Esophagus squamous epithelium (tissue), 5 donors: Measurements from ENCODE around the gene SAMM50. TPM values are rescaled to one million over a fixed set of nuclear protein-coding genes. Genes with fewer than 3 reads are reported as not detected.

Experiments
- DNase-seq: peaks from one replicate; lab custom pipeline; 2025; lab: John Stamatoyannopoulos, UW
- H3K27ac ChIP-seq, 4 donors: fragments of 200-600 bp; sonication (generic); one replicate each; pipeline ENCODE4 v1.5.1; 2016 to 2019; ENCODE audit warnings: mild to moderate bottlenecking in 1 of 4
- H3K27me3 ChIP-seq, 4 donors: fragments of 200-600 bp; sonication (generic); 1 replicate in 3 of 4; 2 replicates in 1 of 4; pipeline versions ENCODE4 v1.5.1 to v1.6.0; 2017 to 2021; ENCODE audit warnings: antibody characterized with exemption in 1 of 4
- H3K36me3 ChIP-seq, 3 donors: fragments of 200-600 bp; sonication (generic); one replicate each; pipeline ENCODE4 v1.5.1; 2016 to 2019
- H3K4me1 ChIP-seq, 3 donors: fragments of 200-600 bp; sonication (generic); one replicate each; pipeline ENCODE4 v1.5.1; 2017 to 2019
- H3K4me3 ChIP-seq, 4 donors: fragments of 200-600 bp; sonication (generic); 1 replicate in 3 of 4; 2 replicates in 1 of 4; pipeline ENCODE4 v1.5.1; 2016 to 2019; ENCODE audit warnings: mild to moderate bottlenecking in 2 of 4, moderate library complexity in 1 of 4
- H3K9me3 ChIP-seq, 3 donors: fragments of 200-600 bp; sonication (generic); one replicate each; pipeline ENCODE4 v1.5.1; 2016 to 2019
- CTCF ChIP-seq, 6 experiments: fragments of 450-650 bp in 4 of 6; fragments of 200-600 bp in 2 of 6; sonication (generic) in 2 of 6; IDR thresholded peaks; one replicate each; pipeline ENCODE4 v1.5.1; 2016 to 2019; ENCODE audit warnings: antibody characterized with exemption in 6 of 6, mild to moderate bottlenecking in 4 of 6, moderate library complexity in 4 of 6
- POLR2A ChIP-seq, 4 donors: fragments of 450-650 bp; IDR thresholded peaks; one replicate each; pipeline ENCODE4 v1.6.1; 2017; ENCODE audit warnings: antibody characterized with exemption in 4 of 4, mild to moderate bottlenecking in 4 of 4, moderate library complexity in 3 of 4
- WGBS, 2 donors: methylation state at CpG; one replicate each; pipeline ENCODE4 v1.1.5; 2018; 5-methylcytosine and 5-hydroxymethylcytosine counted together
- intact Hi-C: fragments of 100-400 bp; cut with DNase I; formaldehyde crosslinking; loops from one replicate; pipeline ENCODE4 v1.15.0; 2022
- total RNA-seq, 4 donors: library from RNA; depleted of rRNA; stranded (reverse); fragments of >200 nt; gene quantifications; one replicate each; pipeline ENCODE4 v1.1.0, GENCODE V29; 2016
- donor health status: DM: yes; HTN: yes; CAD: no.

The SAMM50 gene
- total RNA-seq, 4 donors from 2014 or later: 24.4 to 45.5 (median 34.3) TPM

DNA sequence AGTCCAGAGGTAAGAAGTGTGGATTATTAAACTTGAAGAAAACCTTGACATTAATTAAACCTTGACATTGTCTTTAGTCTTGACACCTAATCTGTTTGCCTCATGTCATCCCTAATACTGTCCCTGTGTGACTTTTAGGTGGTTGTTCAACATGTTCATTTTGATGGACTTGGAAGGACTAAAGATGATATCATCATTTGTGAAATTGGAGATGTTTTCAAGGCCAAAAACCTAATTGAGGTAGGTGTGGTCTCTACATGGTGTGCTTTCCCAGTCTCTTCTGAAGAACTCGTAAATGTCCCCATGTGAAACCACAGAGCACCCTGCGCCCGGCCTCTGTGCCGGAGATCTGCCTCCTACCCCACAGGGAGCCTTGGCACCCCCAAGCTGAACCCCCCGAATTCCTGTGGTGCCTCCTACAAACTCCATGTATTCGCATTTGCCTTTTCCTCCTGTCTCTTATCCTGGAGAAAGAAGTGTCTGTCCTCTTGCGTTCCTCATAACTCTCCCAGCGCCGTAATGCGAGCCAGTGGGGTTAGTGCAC lies 9.1 kb downstream of the SAMM50 start:
- 95 to 98% methylated on average over 9 to 10 of the region's 10 CpGs for WGBS, 2 donors
- Histone ChIP-seq H3K9me3 (no peaks in the 10 kb centered on the region), H3K27me3 (no peaks in the 10 kb centered on the region), H3K36me3 (peaks cover 12 to 71% (median 25%) of the 10 kb centered on the region in 3 donors), H3K4me3 (no peak overlapping the region), H3K4me1 (no peaks in the 10 kb centered on the region), H3K27ac (no peak overlapping the region)
- TF ChIP-seq POLR2A (IDR thresholded peaks at IDR 0.05) (no peak), CTCF (IDR thresholded peaks at IDR 0.05) (no peak)
- intact Hi-C loops: no loop called here
- DNase-seq: no peak

DNA sequence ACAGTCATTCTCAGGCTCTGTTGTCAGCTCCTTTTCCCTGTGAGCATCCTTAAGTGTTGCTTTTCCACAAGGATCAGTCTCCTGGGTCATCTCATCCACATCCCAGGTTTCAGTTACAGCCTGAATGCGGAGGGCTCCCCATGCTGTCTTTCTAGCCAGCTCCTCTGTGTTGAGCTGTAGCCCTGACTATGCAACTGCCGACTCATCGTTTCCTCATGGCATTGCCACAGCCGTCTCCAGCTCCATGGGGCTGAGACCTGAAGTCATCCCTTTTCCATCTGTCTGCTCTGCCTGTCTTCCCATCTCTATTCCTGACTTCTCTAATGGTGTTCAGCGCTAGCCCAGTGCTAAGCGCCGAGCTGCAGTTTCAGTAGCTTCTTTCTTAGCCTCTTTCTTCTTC lies 11.8 kb downstream of the SAMM50 start:
- no peak for TF ChIP-seq CTCF (IDR thresholded peaks at IDR 0.05)
- no peak for TF ChIP-seq POLR2A (IDR thresholded peaks at IDR 0.05)
- no peaks in the 10 kb centered on the region for H3K9me3 ChIP-seq
- 92 to 96% methylated on average over 7 of the region's 7 CpGs for WGBS, 2 donors
- no peak for DNase-seq
- no peaks in the 10 kb centered on the region for H3K27me3 ChIP-seq
- H3K4me3 ChIP-seq: no peak overlapping the region
- no peak overlapping the region for H3K27ac ChIP-seq
- H3K4me1 ChIP-seq: no peaks in the 10 kb centered on the region
- intact Hi-C loops: no loop called here
- peaks cover 17 to 93% (median 26%) of the 10 kb centered on the region in 3 donors for H3K36me3 ChIP-seq

- 92 to 95% methylated on average over 7 of the region's 7 CpGs for WGBS, 2 donors
- peaks cover 17 to 100% (median 37%) of the 10 kb centered on the region in 3 donors for H3K36me3 ChIP-seq
- DNase-seq: no peak
- no peaks in the 10 kb centered on the region for H3K9me3 ChIP-seq
- H3K4me3 ChIP-seq: no peak overlapping the region
- TF ChIP-seq POLR2A (IDR thresholded peaks at IDR 0.05): no peak
- no peaks in the 10 kb centered on the region for H3K27me3 ChIP-seq
- no peaks in the 10 kb centered on the region for H3K4me1 ChIP-seq
- intact Hi-C loops: no loop called here
- no peak overlapping the region for H3K27ac ChIP-seq
Observed at GRCh38 chr22:43968614-43969013, 13.4 kb downstream of the SAMM50 start.

- no peaks in the 10 kb centered on the region for H3K4me1 ChIP-seq
- WGBS, 2 donors: 89 to 94% methylated on average over 13 to 16 of the region's 19 CpGs
- TF ChIP-seq CTCF (IDR thresholded peaks at IDR 0.05) (no peak), POLR2A (IDR thresholded peaks at IDR 0.05) (no peak)
- H3K4me3 ChIP-seq: no peak overlapping the region
- no peaks in the 10 kb centered on the region for H3K27me3 ChIP-seq
- DNase-seq: no peak
- no peaks in the 10 kb centered on the region for H3K9me3 ChIP-seq
- peaks cover 12 to 100% (median 36%) of the 10 kb centered on the region in 3 donors for H3K36me3 ChIP-seq
- intact Hi-C loops: no loop called here
- H3K27ac ChIP-seq: no peak overlapping the region
Observed at GRCh38 chr22:43969021-43969878, 14.0 kb downstream of the SAMM50 start.

DNA sequence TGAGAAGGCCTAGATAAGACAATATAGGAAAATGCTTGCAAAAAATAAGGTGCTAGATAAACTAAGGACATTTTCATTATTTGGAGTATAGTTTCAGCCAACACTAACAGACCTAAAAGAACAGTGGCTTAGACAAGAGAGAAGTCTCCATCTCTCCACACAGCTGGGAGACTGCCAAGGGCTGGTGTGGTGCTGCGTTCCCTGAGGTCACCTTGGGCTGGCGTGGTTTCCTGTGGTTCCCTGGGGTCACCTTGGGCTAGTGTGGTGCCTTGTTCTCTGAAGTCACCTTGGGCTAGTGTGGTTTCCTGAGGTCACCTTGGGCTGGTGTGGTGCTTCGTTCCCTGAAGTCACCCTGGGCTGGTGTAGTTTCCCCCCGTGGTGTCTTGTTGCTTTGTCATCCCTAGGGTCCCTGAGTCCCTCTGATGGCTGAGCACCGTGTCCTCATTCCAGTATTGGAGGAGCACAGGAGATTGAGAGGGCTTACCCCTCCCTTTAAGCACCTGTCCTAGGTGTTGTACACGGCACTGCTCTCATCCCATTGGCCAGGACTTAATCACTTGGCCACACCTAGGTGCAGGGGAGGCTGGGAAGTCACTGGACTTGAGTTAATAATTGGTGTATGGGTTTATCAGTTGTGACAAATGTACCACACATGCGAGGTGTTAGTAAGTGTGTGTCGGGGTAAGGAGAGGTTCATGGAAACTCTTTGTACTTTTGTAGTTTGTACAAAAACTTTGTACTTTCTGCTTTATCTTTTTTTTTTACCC lies 14.9 kb downstream of the SAMM50 start:
- no peaks in the 10 kb centered on the region for H3K27me3 ChIP-seq
- TF ChIP-seq CTCF (IDR thresholded peaks at IDR 0.05) (no peak), POLR2A (IDR thresholded peaks at IDR 0.05) (no peak)
- no peaks in the 10 kb centered on the region for H3K9me3 ChIP-seq
- intact Hi-C loops: no loop called here
- no peak overlapping the region for H3K4me3 ChIP-seq
- H3K27ac ChIP-seq: no peak overlapping the region
- no peak for DNase-seq
- peaks cover 16 to 100% (median 34%) of the 10 kb centered on the region in 3 donors for H3K36me3 ChIP-seq
- no peaks in the 10 kb centered on the region for H3K4me1 ChIP-seq
- WGBS, 2 donors: 82 to 85% methylated on average over 5 to 6 of the region's 8 CpGs
